HG03060 (cell line): Measurements from ENCODE around the gene CAVIN4.
A peak's percentile ranks its signal among the peaks of the same experiment; 100 is the strongest.

Experiments used
- ATAC-seq: cut with Tn5 transposase; IDR thresholded peaks from one replicate; pipeline ENCODE4 v1.9.1; 2021; ENCODE audit warnings: low read depth, moderate number of reproducible peaks; ENCODE audit not compliant: unreplicated experiment

Gene CAVIN4

DNA sequence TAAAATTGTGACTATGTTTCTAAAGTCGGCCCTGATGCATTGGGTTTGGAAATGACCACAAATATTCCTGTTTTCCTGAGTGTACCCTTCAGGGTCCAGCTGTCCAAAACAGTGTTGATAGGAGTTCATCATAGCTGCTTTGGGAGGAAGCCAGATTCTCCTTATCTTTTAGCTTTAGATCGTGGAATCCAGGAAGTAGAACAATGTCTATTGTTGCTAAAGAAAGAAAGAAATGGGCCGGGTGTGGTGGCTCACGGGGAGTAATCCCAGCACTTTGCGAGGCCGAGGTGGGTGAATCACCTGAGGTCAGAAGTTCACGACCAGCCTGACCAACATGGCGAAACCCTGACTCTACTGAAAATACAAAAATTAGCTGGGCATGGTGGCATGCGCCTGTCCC, 9.5 kb downstream of the CAVIN4 start:
- no peak for ATAC-seq

DNA sequence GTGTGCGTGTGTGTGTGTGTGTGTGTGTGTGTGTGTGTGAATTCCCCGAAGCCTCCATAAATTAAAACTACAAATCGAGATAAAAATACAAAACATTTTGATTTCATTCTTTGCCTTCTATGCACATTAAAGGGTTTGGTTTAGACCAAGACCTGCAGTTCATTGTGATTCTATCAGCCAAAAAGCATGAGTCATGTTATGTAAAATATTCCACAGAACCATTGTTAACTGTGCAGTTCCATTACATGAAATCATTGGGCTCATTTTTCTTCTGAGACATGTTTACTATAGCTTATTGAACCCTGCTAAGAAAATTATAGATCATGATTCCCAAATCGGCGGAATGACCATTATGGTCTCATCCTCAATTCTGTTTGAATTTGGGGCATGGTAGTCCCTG, 11.7 kb downstream of the CAVIN4 start:
- ATAC-seq: no peak

DNA sequence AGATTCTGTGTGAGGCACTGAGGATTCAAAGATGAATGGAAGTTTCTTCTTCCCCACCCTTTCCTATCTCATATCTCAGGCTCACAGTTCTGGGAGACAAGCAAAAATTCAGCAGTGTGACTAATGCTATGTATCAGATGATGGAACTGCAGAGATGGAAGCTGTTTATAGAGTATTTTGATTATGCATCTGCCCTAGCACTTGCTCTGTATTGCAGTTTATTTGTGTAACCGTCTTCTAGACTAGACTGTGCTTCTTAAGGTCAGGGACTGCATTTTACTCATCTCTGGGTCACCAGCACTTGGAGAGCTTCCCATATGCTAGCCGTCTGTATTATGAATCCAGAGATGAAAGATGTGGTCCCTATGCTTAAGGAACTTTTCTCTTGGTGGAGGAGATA, 12.6 kb downstream of the CAVIN4 start:
- no peak for ATAC-seq

DNA sequence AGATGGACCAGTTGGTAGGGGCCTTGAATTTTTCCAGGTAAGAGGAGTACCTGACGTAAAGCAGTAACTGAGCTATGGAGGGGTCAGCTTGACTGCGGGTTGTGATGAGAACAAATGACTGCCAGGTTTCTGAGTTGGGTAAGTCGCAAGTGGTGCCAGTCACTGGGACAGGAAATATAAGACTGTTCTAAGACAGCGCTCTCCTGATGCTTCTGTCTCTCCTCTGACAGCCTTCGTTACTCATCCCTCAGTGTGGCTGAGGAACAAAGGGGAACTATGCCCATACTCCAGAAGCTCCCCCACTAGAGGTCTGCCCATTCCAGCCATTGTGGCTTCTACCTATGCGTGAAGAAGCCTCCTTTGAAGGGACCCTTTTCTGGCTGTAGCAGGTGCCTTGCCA, 13.3 kb downstream of the CAVIN4 start:
- ATAC-seq: no peak

DNA sequence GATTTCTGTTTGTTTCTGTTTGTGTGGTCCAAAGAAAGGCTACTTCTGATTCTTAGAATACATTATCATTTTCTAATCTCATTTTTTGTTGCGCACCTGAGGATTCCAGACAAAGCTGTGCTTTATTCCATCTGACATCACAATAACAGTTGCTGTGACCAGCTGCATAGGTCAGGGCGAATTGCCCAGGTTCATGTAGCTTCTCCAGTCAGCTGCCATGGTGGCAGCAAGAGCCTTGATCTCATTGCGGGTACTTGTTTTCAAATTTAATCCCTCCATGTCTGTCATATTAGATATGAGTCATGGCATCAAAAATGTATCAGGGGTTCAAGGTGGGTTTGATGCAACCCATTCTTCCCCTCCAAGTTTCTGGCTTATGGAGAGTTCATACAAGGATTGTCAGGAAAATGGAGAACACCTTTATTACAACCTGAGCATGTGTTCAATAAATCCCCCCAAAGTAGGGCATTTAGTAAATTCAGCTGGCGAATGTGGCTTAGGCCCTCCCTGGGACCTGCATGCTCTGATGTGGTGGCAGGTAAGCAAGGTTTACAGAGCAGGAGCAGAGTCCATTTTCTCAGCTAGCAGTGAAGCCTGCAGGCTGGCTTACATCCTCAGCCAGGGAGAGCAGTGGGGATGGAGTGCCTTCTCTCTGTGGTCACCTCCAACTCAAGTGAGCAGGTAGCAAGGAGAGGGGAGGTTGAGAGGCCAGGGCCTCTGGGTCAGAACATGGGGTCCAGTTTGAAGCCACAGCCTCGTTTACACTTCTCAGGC, 13.9 kb downstream of the CAVIN4 start:
- no peak for ATAC-seq

DNA sequence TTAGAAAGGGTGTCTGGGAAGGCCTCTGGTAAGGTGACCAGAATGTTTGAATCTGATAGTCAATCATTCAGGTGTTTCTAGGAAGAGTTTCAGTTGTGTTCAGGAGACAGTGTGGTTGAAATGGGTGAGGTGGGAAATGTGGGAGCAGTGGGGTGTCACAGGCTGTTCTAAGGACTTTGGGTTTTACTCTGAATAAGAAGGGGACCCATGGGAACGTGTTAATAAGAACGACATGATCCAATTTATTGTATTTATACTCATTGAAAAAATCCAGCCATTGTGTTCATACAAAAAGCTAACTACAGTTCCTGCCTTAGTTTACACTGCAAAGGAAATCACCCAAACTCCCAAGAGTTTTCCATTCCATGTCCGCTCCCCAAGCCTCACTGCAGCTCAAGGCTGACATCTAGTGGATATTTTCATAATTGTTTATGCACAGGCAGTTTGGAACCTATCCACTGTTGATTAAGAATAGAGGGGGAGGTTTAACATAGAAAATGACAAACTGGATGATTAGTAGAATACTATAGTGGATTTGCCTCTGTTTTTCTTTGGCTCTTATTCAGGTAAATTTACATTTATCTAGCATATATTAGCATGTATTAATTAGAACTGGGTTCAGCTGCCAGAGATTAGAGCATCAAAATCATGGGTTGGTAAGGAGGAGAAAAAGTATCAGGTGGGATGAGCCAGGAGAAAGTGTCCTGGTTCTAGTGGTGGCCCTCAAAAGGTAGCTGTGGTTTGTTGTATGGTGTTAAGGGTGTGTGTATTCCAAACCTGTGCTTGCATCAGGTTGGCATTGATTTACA, 17.7 kb downstream of the CAVIN4 start:
- no peak for ATAC-seq

DNA sequence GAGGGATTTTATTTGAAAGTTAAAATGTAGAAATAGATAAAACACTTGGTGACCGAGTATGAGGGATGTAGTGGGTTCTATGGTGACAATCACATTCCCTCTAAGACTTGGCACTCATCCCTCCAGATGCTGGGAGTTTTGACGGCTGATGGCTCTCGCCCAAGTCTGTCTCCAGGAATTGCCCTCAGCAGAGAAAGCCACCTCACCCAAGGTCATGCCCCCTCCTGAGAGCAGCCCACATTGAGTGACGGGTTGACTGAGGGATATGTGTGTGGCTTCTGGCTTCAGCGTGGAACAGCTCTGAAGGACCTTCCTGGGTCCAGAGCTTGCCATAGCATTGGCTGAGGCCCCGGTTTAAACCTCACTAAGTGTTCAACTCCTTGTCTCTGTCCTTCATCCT, 19.4 kb downstream of the CAVIN4 start:
- no peak for ATAC-seq

DNA sequence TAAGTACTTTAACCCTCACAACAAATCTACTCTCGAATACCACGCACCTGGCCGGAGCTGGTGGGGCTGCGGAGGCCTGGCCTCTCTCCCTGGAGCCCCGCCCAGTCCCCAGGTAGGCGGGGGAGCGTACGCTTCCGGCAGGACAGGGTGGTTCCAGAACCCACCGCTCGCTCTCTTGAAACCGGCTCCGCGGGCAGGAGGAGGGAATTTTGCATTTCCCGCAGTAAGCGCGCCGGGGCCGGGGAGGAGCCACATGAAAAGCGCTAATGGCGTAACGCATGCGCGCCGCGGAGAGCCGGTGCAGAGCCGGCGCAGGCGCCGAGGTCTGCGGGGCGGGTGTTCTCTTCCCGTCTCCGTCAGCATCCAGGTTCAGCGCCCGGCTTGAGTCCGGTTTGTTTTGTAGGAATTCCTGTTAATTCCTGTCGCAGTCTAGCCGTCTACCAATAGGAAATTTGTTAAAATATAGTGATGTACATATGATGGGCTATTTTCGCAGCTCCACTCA, 20.8 kb downstream of the CAVIN4 start:
- peak; percentile 58 for ATAC-seq

DNA sequence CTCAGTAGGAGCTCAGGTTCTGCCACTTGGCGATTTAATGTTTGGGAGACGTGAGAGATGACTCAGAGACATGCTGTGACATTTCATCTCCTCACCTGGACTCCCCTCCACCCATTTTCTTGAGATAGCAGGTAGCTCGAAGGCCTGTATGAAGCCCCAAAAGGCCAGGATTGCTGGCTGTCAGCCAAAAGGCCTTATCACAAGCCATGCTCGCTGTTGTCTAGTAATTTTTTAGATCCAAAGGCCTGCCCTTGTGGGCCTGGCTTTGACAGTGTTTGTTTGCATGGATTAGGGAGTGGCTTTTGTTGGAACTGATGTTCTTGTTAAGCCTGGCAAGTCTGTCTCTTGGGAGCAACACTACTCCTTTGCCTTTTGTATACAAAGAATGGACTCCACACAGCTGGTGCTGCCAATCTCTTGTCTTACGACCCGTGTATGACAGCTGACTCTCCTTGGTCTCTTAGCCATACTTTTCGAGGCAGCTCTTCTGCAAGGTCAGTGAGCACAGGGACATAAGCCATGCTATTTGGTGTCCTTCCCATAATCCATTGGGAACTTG, 22.7 kb downstream of the CAVIN4 start:
- no peak for ATAC-seq

DNA sequence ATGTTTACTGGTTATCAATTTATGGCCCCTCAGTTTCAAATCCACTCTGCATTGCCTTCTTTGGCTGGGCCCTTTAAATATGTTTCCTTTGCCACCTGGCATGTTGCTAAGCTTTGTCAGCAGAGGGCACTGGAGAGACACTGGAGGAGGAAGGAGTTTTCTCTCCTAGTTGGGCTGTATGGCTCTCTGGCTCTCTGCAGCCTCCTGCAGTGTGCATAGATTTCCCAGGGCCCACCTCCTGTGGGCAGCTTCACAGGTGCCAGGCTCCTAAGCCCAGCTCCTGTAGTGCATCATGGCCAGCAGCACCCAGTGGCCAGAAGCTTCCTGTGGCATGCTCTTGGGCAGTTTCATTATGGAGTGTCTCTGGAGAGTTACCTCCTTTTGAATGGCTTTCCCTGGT, 23.3 kb downstream of the CAVIN4 start:
- peak; percentile 40 for ATAC-seq

DNA sequence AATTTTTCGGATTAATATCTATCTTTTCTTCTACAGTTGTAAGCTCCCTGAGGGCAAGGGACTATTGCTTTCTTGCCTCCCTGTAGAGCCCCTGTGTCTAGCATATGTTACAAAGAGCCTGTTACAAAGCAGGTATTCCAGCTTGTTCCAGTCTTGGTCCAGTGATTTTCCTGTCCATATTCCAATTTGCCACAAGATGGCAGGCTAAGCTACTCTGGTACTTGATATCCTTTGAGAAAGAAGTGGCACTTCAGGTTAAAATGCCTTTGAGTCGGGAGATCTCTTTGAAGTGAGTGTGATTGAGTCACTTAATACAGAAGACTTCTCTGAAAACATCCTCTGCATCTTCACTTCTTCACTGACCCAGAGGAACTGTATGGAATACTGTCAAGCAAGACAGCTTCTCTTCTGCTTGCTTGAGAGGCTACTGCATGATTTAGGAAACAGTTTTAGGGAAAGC, 24.5 kb downstream of the CAVIN4 start:
- no peak for ATAC-seq

DNA sequence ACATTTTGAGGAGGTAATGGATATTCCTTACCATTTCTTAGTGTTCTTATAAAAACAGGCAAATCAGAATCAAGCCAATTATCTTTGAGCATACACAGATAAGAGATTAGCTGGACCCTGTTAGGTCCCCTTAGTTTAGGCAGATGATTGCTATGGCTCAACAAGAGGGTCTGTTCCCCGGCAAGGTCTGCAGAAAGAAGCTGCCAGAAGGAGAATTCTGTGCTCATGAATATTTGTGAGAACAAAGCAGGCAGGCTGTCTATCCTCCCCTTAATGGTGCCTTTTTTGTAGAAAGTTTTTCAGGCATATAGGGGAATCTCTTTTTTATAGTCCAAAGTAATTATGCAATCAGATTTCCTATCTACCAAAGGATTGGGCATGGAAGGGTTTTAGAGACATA, 27.5 kb downstream of the CAVIN4 start:
- ATAC-seq: no peak

DNA sequence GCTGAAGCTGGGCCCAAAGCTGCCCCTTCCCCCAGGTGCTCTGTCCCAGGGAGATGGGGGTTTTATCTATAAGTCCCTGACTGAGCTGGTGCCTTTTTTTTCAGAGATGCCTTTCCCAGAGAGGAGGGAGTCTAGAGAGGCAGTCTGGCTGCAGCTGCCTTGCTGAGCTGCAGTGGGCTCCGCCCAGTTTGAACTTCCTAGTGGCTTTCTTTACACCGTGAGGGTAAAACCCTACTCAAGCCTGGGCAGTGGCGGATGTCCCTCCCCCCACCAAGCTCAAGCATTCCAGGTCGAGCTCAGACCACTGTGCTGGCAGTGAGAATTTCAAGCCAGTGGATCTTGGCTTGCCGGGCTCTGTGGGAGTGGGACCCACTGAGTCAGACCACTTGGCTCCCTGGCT, 41.3 kb downstream of the CAVIN4 start:
- ATAC-seq: no peak

DNA sequence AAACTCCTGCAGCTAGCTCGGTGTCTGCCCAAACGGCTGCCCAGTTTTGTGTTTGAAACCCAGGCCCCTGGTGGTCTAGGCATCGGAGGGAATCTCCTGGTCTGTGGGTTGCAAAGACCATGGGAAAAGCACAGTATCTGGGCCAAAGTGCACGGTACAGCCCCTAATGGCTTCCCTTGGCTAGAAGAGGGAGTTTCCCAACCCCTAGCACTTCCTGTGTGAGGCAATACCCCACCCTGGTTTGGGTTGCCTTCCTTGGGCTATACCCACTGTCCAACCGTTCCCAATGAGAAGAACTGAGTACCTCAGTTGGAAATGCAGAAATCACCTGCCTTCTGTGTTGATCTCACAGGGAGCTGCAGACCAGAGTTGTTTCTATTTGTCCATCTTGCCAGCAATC, 41.8 kb downstream of the CAVIN4 start:
- no peak for ATAC-seq

DNA sequence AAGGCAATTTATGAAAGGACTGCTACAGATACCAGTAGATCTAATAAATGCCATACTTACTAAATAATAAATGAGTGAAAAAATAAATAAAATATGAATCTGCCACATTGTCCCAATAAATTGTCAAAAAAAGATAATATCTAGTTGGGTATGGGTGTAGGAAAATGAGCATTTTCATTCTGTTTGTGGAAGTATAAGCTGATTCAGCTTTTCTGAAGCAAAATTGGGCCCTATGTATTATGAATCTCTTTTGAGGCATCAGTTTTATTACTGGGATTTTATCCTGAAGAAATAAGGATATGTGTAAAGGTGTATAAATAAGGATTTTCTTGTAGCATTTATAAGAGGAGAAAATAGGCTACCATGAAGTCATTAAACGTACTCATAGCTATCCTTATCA, 46.1 kb downstream of the CAVIN4 start:
- ATAC-seq: no peak

DNA sequence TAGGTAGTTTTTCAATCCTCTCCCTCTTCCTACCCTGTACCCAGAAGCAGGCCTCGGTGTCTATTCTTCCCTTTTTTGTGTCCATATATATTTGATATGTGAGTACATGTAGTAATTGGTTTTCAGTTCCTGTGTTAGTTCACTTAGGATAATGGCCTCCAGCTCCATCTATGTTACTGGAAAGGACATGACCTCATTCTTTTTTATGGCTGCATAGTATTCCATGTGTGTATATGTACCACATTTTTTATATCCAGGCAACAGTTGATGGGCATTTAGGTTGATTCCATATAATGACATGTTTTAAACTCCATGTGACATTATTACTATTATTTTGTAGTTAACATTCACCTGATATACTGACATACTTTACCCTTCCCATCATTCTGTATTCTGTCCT, 49.1 kb downstream of the CAVIN4 start:
- no peak for ATAC-seq

DNA sequence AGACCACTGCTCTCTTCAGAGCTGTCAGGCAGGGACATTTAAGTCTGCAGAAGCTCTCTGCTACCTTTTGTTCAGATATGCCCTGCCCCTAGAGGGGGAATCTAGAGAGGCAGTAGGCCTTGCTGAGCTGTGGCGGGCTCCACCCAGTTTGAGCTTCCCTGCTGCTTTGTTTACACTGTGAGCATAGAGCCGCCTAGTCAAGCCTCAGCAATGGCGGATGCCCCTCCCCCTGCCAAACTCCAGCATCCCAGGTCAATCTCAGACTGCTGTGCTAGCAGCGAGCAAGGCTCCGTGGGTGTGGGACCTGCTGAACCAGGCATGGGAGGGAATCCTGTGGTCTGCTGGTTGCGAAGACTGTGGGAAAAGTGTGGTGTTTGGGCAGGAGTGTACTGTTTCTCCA, 59.9 kb downstream of the CAVIN4 start:
- no peak for ATAC-seq
